ENCODE data around the gene TMPRSS13. TPM values are rescaled to one million over a fixed set of nuclear protein-coding genes. Genes with fewer than 3 reads are reported as not detected.

TMPRSS13 gene
- total and polyA plus RNA-seq, 2 donors from 2014 or later, result 1.2 to 1.9 TPM

- no peaks in the 10 kb centered on the region for H3K27me3 ChIP-seq (ENCODE audit: control insufficient read depth, insufficient read depth, low read length)
- intact Hi-C loops (cut with DNase I), result no loop called here
- FAIRE-seq (no peak), DNase-seq (no peak)
- no peaks in the 10 kb centered on the region for H3K4me1 ChIP-seq (ENCODE audit: control insufficient read depth in 2 of 3, insufficient read depth in 2 of 3, low read depth in 1 of 3, low read length in 3 of 3)
- H3K36me3 ChIP-seq (ENCODE audit: control insufficient read depth in 2 of 3, insufficient read depth in 3 of 3, low read length in 3 of 3), result no peaks in the 10 kb centered on the region
- H3K4me3 ChIP-seq (ENCODE audit: low read length in 3 of 3), result no peak overlapping the region
- TF ChIP-seq CTCF (IDR thresholded peaks at IDR 0.05; ENCODE audit: borderline replicate concordance, extremely low read depth, insufficient read depth), result no peak
- no peak overlapping the region for H3K9ac ChIP-seq (ENCODE audit: low read length in 3 of 3)
- H3K9me3 ChIP-seq (ENCODE audit: control insufficient read depth in 2 of 3, insufficient read depth in 1 of 3, low read length in 3 of 3), result no peaks in the 10 kb centered on the region
- no peak overlapping the region for H3K27ac ChIP-seq (ENCODE audit: low read depth in 2 of 2, low read length in 2 of 2)
These were observed 9.9 kb downstream of the TMPRSS13 start for GRCh38 chr11:117919341-117919740.

- DNase-seq, result peak in 1 of 5 donors; percentile 25
- Histone ChIP-seq H3K36me3 (ENCODE audit: control insufficient read depth in 2 of 3, insufficient read depth in 3 of 3, low read length in 3 of 3) (no peaks in the 10 kb centered on the region), H3K9me3 (ENCODE audit: control insufficient read depth in 2 of 3, insufficient read depth in 1 of 3, low read length in 3 of 3) (no peaks in the 10 kb centered on the region), H3K4me1 (ENCODE audit: control insufficient read depth in 2 of 3, insufficient read depth in 2 of 3, low read depth in 1 of 3, low read length in 3 of 3) (no peaks in the 10 kb centered on the region), H3K9ac (ENCODE audit: low read length in 3 of 3) (no peak overlapping the region), H3K27me3 (ENCODE audit: control insufficient read depth, insufficient read depth, low read length) (no peaks in the 10 kb centered on the region), H3K27ac (ENCODE audit: low read depth in 2 of 2, low read length in 2 of 2) (no peak overlapping the region), H3K4me3 (ENCODE audit: low read length in 3 of 3) (no peak overlapping the region)
- FAIRE-seq, result no peak
- TF ChIP-seq CTCF (IDR thresholded peaks at IDR 0.05; ENCODE audit: borderline replicate concordance, extremely low read depth, insufficient read depth), result no peak
- intact Hi-C loops (cut with DNase I), result no loop called here
These were observed 10.6 kb downstream of the TMPRSS13 start for GRCh38 chr11:117918366-117919255.

- no peaks in the 10 kb centered on the region for H3K4me1 ChIP-seq (ENCODE audit: control insufficient read depth in 2 of 3, insufficient read depth in 2 of 3, low read depth in 1 of 3, low read length in 3 of 3)
- H3K27me3 ChIP-seq (ENCODE audit: control insufficient read depth, insufficient read depth, low read length), result no peaks in the 10 kb centered on the region
- TF ChIP-seq CTCF (IDR thresholded peaks at IDR 0.05; ENCODE audit: borderline replicate concordance, extremely low read depth, insufficient read depth), result no peak
- H3K9ac ChIP-seq (ENCODE audit: low read length in 3 of 3), result no peak overlapping the region
- FAIRE-seq, result no peak
- no peak overlapping the region for H3K27ac ChIP-seq (ENCODE audit: low read depth in 2 of 2, low read length in 2 of 2)
- H3K9me3 ChIP-seq (ENCODE audit: control insufficient read depth in 2 of 3, insufficient read depth in 1 of 3, low read length in 3 of 3), result no peaks in the 10 kb centered on the region
- no peak overlapping the region for H3K4me3 ChIP-seq (ENCODE audit: low read length in 3 of 3)
- intact Hi-C loops (cut with DNase I), result no loop called here
- DNase-seq, result no peak
- H3K36me3 ChIP-seq (ENCODE audit: control insufficient read depth in 2 of 3, insufficient read depth in 3 of 3, low read length in 3 of 3), result no peaks in the 10 kb centered on the region
These were observed 11.5 kb downstream of the TMPRSS13 start for GRCh38 chr11:117917591-117918151.

Measured in kidney (tissue), 14 donors.